GM12878 (cell line): Measurements from ENCODE around the gene BRME1. TPM values are rescaled to one million over a fixed set of nuclear protein-coding genes. Genes with fewer than 3 reads are reported as not detected.
A peak's percentile ranks its signal among the peaks of the same experiment; 100 is the strongest.

Experiments
- ATAC-seq: fragments of 200-7000 bp; cut with Tn5 transposase; 3 replicates; pipeline ENCODE4 v1.9.1; 2020; ENCODE audit warnings: mild to moderate bottlenecking, moderate library complexity
- BruUV-seq: library from RNA; stranded (reverse); fragments of 400-500 nt; replicated peaks from 2 replicates; lab custom pipeline; 2021; lab: Mats Ljungman, UMichigan
- CTCF ChIA-PET: fragments of 300-600 bp; sonication (Branson Sonifier 250); formaldehyde crosslinking; extraction: SDS; loops from one replicate; lab custom pipeline; 2021; ENCODE audit warnings: inconsistent platforms; lab: Yijun Ruan, JAX
- POLR2A ChIA-PET: fragments of 350-600 bp; formaldehyde crosslinking; extraction: SDS; loops from one replicate; lab custom pipeline; 2021; ENCODE audit warnings: inconsistent platforms; lab: Charles Lee
- RAD21 ChIA-PET: fragments of 300-600 bp; sonication (Branson Sonifier 250); formaldehyde crosslinking; loops from one replicate; lab custom pipeline; 2023; ENCODE audit warnings: antibody characterized with exemption; ENCODE audit not compliant: unreplicated experiment; lab: Charles Lee
- SMC1A ChIA-PET: fragments of 300-600 bp; sonication (Branson Sonifier 250); formaldehyde crosslinking; loops from one replicate; lab custom pipeline; 2023; ENCODE audit not compliant: unreplicated experiment, uncharacterized antibody; lab: Charles Lee
- DNase-seq: peaks from one replicate; pipeline ENCODE4 v3.0.0-alpha.2; 2011; ENCODE audit warnings: low read depth, low spot score
- FAIRE-seq: peaks from 3 replicates; lab custom pipeline; 2011; peaks lifted over from hg19 to GRCh38; lab: Jason Lieb, UNC
- H2AFZ ChIP-seq: 2 replicates; pipeline ENCODE4 v1.6.0; 2011; ENCODE audit warnings: low read depth, low read length, control low read depth; ENCODE audit not compliant: control insufficient read depth
- H3K27ac ChIP-seq: 2 replicates; pipeline ENCODE4 v1.5.1; 2011; ENCODE audit warnings: control low read depth; ENCODE audit not compliant: control insufficient read depth, insufficient read depth
- H3K27me3 ChIP-seq, 2 experiments: replicated peaks in 1 of 2; 2 replicates each; pipeline versions ENCODE4 v1.6.0 to v1.6.1; 2011; ENCODE audit warnings: low read length in 1 of 2; ENCODE audit not compliant: control insufficient read depth in 2 of 2, insufficient read depth in 2 of 2
- H3K36me3 ChIP-seq, 2 experiments: 2 replicates each; pipeline ENCODE4 v1.5.1; 2011; ENCODE audit warnings: low read length in 1 of 2; ENCODE audit not compliant: control insufficient read depth in 2 of 2, insufficient read depth in 2 of 2
- H3K4me1 ChIP-seq: 2 replicates; pipeline ENCODE4 v1.6.1; 2011; ENCODE audit warnings: mild to moderate bottlenecking, low read length, moderate library complexity, mixed read lengths; ENCODE audit not compliant: control insufficient read depth, insufficient read depth
- H3K4me2 ChIP-seq: 2 replicates; pipeline ENCODE4 v1.6.0; 2011; ENCODE audit warnings: control low read depth; ENCODE audit not compliant: control insufficient read depth, insufficient read depth
- H3K4me3 ChIP-seq: fragments of 200-600 bp; sonication (generic); 2 replicates; pipeline ENCODE4 v1.5.1; 2016
- H3K79me2 ChIP-seq: 2 replicates; pipeline ENCODE4 v1.6.0; 2011; ENCODE audit warnings: low read length; ENCODE audit not compliant: control insufficient read depth, insufficient read depth
- H3K9ac ChIP-seq: 2 replicates; pipeline ENCODE4 v1.8.0; 2011; ENCODE audit warnings: low read length, control low read depth, mixed read lengths; ENCODE audit not compliant: control insufficient read depth, insufficient read depth
- H3K9me3 ChIP-seq: replicated peaks from 3 replicates; pipeline ENCODE4 v1.5.1; 2011; ENCODE audit warnings: mild to moderate bottlenecking, low read length; ENCODE audit not compliant: control insufficient read depth, insufficient read depth
- H4K20me1 ChIP-seq: 2 replicates; pipeline ENCODE4 v1.6.0; 2011; ENCODE audit not compliant: control insufficient read depth, insufficient read depth
- BMI1 ChIP-seq: fragments of 450-650 bp; IDR thresholded peaks from 2 replicates; pipeline ENCODE4 v1.6.1; 2016; ENCODE audit warnings: mild to moderate bottlenecking, moderate library complexity, borderline replicate concordance
- BRCA1 ChIP-seq: IDR thresholded peaks from 2 replicates; pipeline ENCODE4 v1.6.1; 2011; ENCODE audit warnings: low read depth, low read length, improper control_type of control experiment
- CHD4 ChIP-seq: fragments of 200-600 bp; sonication (generic); IDR thresholded peaks from 2 replicates; pipeline ENCODE4 v1.6.1; 2016; ENCODE audit warnings: mild to moderate bottlenecking
- CREB1 ChIP-seq: IDR thresholded peaks from 2 replicates; pipeline ENCODE4 v1.6.1; 2012; ENCODE audit warnings: low read depth, mild to moderate bottlenecking, inconsistent platforms
- CREM ChIP-seq: IDR thresholded peaks from 2 replicates; pipeline ENCODE4 v1.6.1; 2014; ENCODE audit warnings: antibody characterized with exemption, low read depth
- FOXK2 ChIP-seq: fragments of 450-650 bp; IDR thresholded peaks from 2 replicates; pipeline ENCODE4 v1.6.1; 2017; ENCODE audit warnings: mild to moderate bottlenecking, moderate library complexity
- MEF2A ChIP-seq: IDR thresholded peaks from 2 replicates; pipeline ENCODE4 v1.6.1; 2011; ENCODE audit warnings: low read depth, mild to moderate bottlenecking, low read length, moderate library complexity; ENCODE audit not compliant: insufficient read depth
- RUNX3 ChIP-seq: IDR thresholded peaks from 2 replicates; pipeline ENCODE4 v1.6.1; 2012; ENCODE audit warnings: low read length, inconsistent platforms
- SP1 ChIP-seq: IDR thresholded peaks from one replicate; pipeline ENCODE4 v1.6.1; 2011; ENCODE audit warnings: low read depth, low read length
- SUPT20H ChIP-seq: IDR thresholded peaks from 2 replicates; pipeline ENCODE4 v1.6.1; 2011; ENCODE audit warnings: low read depth, mild to moderate bottlenecking, low read length, moderate library complexity, borderline replicate concordance; ENCODE audit not compliant: control insufficient read depth
- ZBTB40 ChIP-seq: fragments of 450-650 bp; IDR thresholded peaks from 2 replicates; pipeline ENCODE4 v1.6.1; 2016; ENCODE audit warnings: mild to moderate bottlenecking, moderate library complexity, borderline replicate concordance
- WGBS: methylation state at CpG from one replicate; pipeline ENCODE4 v1.1.6; 2016; ENCODE audit warnings: low lambda C conversion rate; ENCODE audit not compliant: insufficient replicate concordance, insufficient coverage; ENCODE audit errors: missing lambda C conversion rate; 5-methylcytosine and 5-hydroxymethylcytosine counted together
- in situ Hi-C: fragments of 300-500 bp; cut with MboI; formaldehyde crosslinking; loops from 9 replicates; pipeline ENCODE4 v1.14.3; 2018; ENCODE audit warnings: mixed read lengths
- intact Hi-C: fragments of 100-400 bp; cut with micrococcal nuclease; formaldehyde crosslinking; loops from one replicate; pipeline ENCODE4 v1.14.2; 2022; ENCODE audit not compliant: unreplicated experiment
- polyA plus RNA-seq, 11 experiments: library from polyadenylated mRNA; depleted of rRNA in 4 of 11; unstranded in 6 of 11; stranded (reverse) in 5 of 11; fragments of >200 nt; fragmentation: Nextera tagmentation in 4 of 11; fragmentation: Illumina TruSeq in 1 of 11; extraction: Ambion mirVana in 4 of 11; extraction: Trizol in 1 of 11; gene quantifications; 1 replicate in 1 of 11; 2 replicates in 10 of 11; pipeline versions ENCODE4 v1.2.1 to v1.2.3, GENCODE V29; 2011 to 2016; ENCODE audit warnings: inconsistent platforms in 2 of 11, missing spikeins in 2 of 11, low read depth in 1 of 11
- total RNA-seq, 4 experiments: library from RNA; depleted of rRNA in 3 of 4; stranded (reverse); fragments of >200 nt in 3 of 4; fragmentation: Illumina TruSeq in 1 of 4; extraction: Trizol in 1 of 4; gene quantifications; 2 replicates each; pipeline versions ENCODE4 v1.2.1 to v1.2.3, GENCODE V29; 2013 to 2021
- TF ChIP-seq, protein P1 (sequence below): IDR thresholded peaks from 2 replicates; pipeline ENCODE4 v1.6.1; 2012; ENCODE audit warnings: low read length, inconsistent platforms

The BRME1 gene
- total and polyA plus RNA-seq, 10 of the 15 experiments (the other 5 are each of a cell fraction or from before 2014, with no cell fraction given) = 0.07 to 2.2 (median 1.1) TPM; not detected in 1

- BruUV-seq = no TSS peak
- Histone ChIP-seq H3K9me3 (no peaks in the 10 kb centered on the region), H3K9ac (no peak overlapping the region), H3K4me1 (no peaks in the 10 kb centered on the region), H3K4me3 (no peak overlapping the region), H2AFZ (no peak overlapping the region), H3K27ac (no peak overlapping the region), H4K20me1 (no peaks in the 10 kb centered on the region)
- intact Hi-C loops = no loop called here
- ChIA-PET CTCF (interaction anchor here (0.6 kb wide), 1 partner anchor 138 kb away, joined by 4 read pairs; no protein-coding TSS in a partner anchor), POLR2A (no interaction called here), SMC1A (interaction anchor here (1.5 kb wide), 1 partner anchor 115 kb away, joined by 3 read pairs; no protein-coding TSS in a partner anchor)
- ATAC-seq = no peak
- 79% methylated on average over 29 of the region's 30 CpGs for WGBS
- no peak for TF ChIP-seq FOXK2
- no peak for TF ChIP-seq RUNX3
- no peak for TF ChIP-seq BRCA1
- TF ChIP-seq SUPT20H = no peak
- TF ChIP-seq BMI1 = no peak
- TF ChIP-seq, all 136 proteins: peak for 0
- no peaks in the 10 kb centered on the region for H3K27me3 ChIP-seq
- H3K4me2 ChIP-seq = no peak overlapping the region
- H3K79me2 ChIP-seq = no peaks in the 10 kb centered on the region
- RAD21 ChIA-PET = no interaction called here
- peaks cover 0 to 1% of the 10 kb centered on the region in 2 experiments; a peak in 2 of 4 replicates for H3K36me3 ChIP-seq
- no peak for DNase-seq
- no peak for FAIRE-seq
- in situ Hi-C loops = no loop called here
Observed at GRCh38 chr19:13931391-13932148, 25.7 kb upstream of the BRME1 start.

GRCh38 chr19:13930402-13930801 lies 24.5 kb upstream of the BRME1 start:
- RAD21 ChIA-PET = no interaction called here
- no peak for FAIRE-seq
- no peak for DNase-seq
- no peak overlapping the region for H3K9ac ChIP-seq
- ATAC-seq = no peak
- H3K4me2 ChIP-seq = no peak overlapping the region
- in situ Hi-C loops (no loop called here), intact Hi-C loops (no loop called here)
- SMC1A ChIA-PET = no interaction called here
- H3K27me3 ChIP-seq = no peaks in the 10 kb centered on the region
- TSS peak; percentile 72 for BruUV-seq
- WGBS = 71% methylated on average over 17 of the region's 17 CpGs
- no peaks in the 10 kb centered on the region for H3K9me3 ChIP-seq
- no peak overlapping the region for H2AFZ ChIP-seq
- H3K79me2 ChIP-seq = no peaks in the 10 kb centered on the region
- H4K20me1 ChIP-seq = no peaks in the 10 kb centered on the region
- POLR2A ChIA-PET = no interaction called here
- H3K4me3 ChIP-seq = no peak overlapping the region
- H3K4me1 ChIP-seq = no peaks in the 10 kb centered on the region
- CTCF ChIA-PET = no interaction called here
- no peak overlapping the region for H3K27ac ChIP-seq
- peaks cover 0 to 1% of the 10 kb centered on the region in 2 experiments; a peak in 2 of 4 replicates for H3K36me3 ChIP-seq
- TF ChIP-seq CHD4 (no peak), CREB1 (no peak), MEF2A (no peak), CREM (no peak), ZBTB40 (no peak), SUPT20H (no peak), SP1 (no peak)
- TF ChIP-seq, protein P1, sequence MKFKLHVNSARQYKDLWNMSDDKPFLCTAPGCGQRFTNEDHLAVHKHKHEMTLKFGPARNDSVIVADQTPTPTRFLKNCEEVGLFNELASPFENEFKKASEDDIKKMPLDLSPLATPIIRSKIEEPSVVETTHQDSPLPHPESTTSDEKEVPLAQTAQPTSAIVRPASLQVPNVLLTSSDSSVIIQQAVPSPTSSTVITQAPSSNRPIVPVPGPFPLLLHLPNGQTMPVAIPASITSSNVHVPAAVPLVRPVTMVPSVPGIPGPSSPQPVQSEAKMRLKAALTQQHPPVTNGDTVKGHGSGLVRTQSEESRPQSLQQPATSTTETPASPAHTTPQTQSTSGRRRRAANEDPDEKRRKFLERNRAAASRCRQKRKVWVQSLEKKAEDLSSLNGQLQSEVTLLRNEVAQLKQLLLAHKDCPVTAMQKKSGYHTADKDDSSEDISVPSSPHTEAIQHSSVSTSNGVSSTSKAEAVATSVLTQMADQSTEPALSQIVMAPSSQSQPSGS = no peak
